Lower leg skin (tissue), 4 donors: ENCODE data around the gene C5orf58. TPM values are rescaled to one million over a fixed set of nuclear protein-coding genes. Genes with fewer than 3 reads are reported as not detected.
A peak's percentile ranks its signal among the peaks of the same experiment; 100 is the strongest.

Experiments used
- DNase-seq, 2 donors: peaks; one replicate each; pipeline ENCODE4 v3.0.0-alpha.2; 2019; ENCODE audit warnings: low spot score in 2 of 2
- H3K4me3 ChIP-seq: fragments of 200-600 bp; sonication (generic); 2 replicates; pipeline ENCODE4 v1.5.1; 2017; ENCODE audit warnings: mild to moderate bottlenecking, low read depth; ENCODE audit not compliant: poor library complexity, severe bottlenecking
- CTCF ChIP-seq, 3 donors: fragments of 450-650 bp; IDR thresholded peaks; one replicate each; pipeline ENCODE4 v1.5.1; 2016; ENCODE audit warnings: antibody characterized with exemption in 3 of 3, mild to moderate bottlenecking in 3 of 3, moderate library complexity in 2 of 3
- POLR2A ChIP-seq, 2 donors: fragments of 450-650 bp; IDR thresholded peaks; one replicate each; pipeline ENCODE4 v1.6.1; 2016 to 2017; ENCODE audit warnings: antibody characterized with exemption in 2 of 2, mild to moderate bottlenecking in 1 of 2, moderate library complexity in 1 of 2
- WGBS, 2 donors: methylation state at CpG; one replicate each; pipeline ENCODE4 v1.1.5; 2018; 5-methylcytosine and 5-hydroxymethylcytosine counted together
- intact Hi-C: fragments of 100-400 bp; cut with DNase I; formaldehyde crosslinking; loops from one replicate; pipeline ENCODE4 v1.15.0; 2023; ENCODE audit warnings: low total_unique reads
- total RNA-seq, 4 donors: library from RNA; depleted of rRNA; stranded (reverse); fragments of >200 nt; gene quantifications; one replicate each; pipeline ENCODE4 v1.1.0, GENCODE V29; 2016

The C5orf58 gene
- total RNA-seq, result under 1 TPM in 1 of 4 donors, not detected in 3; 0.19 TPM

DNA sequence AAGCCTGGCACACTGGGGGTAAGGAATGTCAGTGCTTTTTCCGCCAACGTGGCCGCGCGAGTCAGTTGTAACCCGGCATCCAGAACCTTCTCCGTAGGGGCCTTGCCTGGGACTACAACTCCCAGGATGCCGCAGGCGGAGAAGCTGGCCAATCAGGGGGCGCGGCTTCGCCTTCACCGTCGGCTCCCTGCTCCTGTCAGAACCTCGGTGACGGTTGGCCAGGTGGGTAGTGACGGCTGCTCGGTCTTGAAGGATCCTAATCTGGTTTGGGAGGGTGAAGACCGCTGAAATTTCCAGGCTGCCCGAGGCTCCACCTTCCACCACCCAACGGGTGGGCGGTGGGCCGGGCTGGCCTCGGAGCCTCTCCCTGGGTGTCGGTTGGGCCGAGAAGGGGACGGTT is at the start of gene C5orf58:
TSS of gene C5orf58 (plus strand) at position 200 of the 400 bp plus-strand sequence. CDS start 1,992 bp downstream, outside the sequence.
- 94 to 96% methylated on average over 25 to 27 of the region's 27 CpGs for WGBS, 2 donors
- intact Hi-C loops, result no loop called here
- no peak within 1 kb of the TSS for H3K4me3 ChIP-seq
- TF ChIP-seq POLR2A (IDR thresholded peaks at IDR 0.05), result no peak
- no peak for TF ChIP-seq CTCF (IDR thresholded peaks at IDR 0.05)
- DNase-seq, result no peak

GRCh38 chr5:170183816-170184687 is 48.7 kb upstream of the C5orf58 start:
- intact Hi-C loops, result no loop called here
- 49 to 54% methylated on average over 12 of the region's 12 CpGs for WGBS, 2 donors
- DNase-seq, result peak; percentile 28 to 88
- H3K4me3 ChIP-seq, result no peak overlapping the region
- TF ChIP-seq POLR2A (IDR thresholded peaks at IDR 0.05) (no peak), CTCF (IDR thresholded peaks at IDR 0.05) (no peak)

DNA sequence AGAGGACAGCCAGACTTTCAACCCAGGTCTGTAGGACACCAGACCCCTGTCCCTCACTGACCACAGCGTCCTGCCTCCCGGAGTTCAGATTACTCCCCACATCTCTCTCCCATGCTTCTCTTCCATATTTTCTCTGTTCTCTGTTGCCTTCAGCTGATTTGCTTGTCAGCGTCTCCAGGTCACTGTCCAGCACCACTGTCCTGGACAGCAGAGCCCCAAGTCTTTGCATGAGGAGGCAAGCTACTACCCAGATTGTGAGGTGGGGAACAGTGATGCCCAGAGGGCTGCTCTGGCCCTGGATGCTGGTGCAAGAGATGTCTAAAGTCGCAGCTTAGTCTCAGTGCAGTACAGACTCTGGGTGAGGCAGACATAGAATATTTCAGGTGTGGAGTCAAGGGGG is 48.0 kb upstream of the C5orf58 start:
- TF ChIP-seq POLR2A (IDR thresholded peaks at IDR 0.05) (no peak), CTCF (IDR thresholded peaks at IDR 0.05) (no peak)
- 87 to 89% methylated on average over 4 of the region's 4 CpGs for WGBS, 2 donors
- no peak overlapping the region for H3K4me3 ChIP-seq
- no peak for DNase-seq
- intact Hi-C loops, result no loop called here

- WGBS, 2 donors, result 68 to 86% methylated on average over 3 of the region's 3 CpGs
- H3K4me3 ChIP-seq, result no peak overlapping the region
- no peak for TF ChIP-seq CTCF (IDR thresholded peaks at IDR 0.05)
- no peak for TF ChIP-seq POLR2A (IDR thresholded peaks at IDR 0.05)
- DNase-seq, result peak in 1 of 2 donors; percentile 12
- intact Hi-C loops, result no loop called here
Observed at GRCh38 chr5:170186156-170186555, 46.6 kb upstream of the C5orf58 start.

- 84 to 85% methylated on average over 7 of the region's 7 CpGs for WGBS, 2 donors
- no peak for DNase-seq
- intact Hi-C loops, result no loop called here
- no peak overlapping the region for H3K4me3 ChIP-seq
- TF ChIP-seq CTCF (IDR thresholded peaks at IDR 0.05) (no peak), POLR2A (IDR thresholded peaks at IDR 0.05) (no peak)
Observed at GRCh38 chr5:170186856-170187255, 45.9 kb upstream of the C5orf58 start.
